GM18909 (cell line): ENCODE data around the gene TBXAS1.
A peak's percentile ranks its signal among the peaks of the same experiment; 100 is the strongest.
"Not testable (repeated sequence)": the region's sequence is repeated elsewhere in the genome, so short reads cannot be mapped to it uniquely, and the experiment has no call there.

Experiments used
- ATAC-seq: cut with Tn5 transposase; IDR thresholded peaks from one replicate; pipeline ENCODE4 v1.9.1; 2021; ENCODE audit warnings: mild to moderate bottlenecking; ENCODE audit not compliant: unreplicated experiment, poor library complexity

The TBXAS1 gene

DNA sequence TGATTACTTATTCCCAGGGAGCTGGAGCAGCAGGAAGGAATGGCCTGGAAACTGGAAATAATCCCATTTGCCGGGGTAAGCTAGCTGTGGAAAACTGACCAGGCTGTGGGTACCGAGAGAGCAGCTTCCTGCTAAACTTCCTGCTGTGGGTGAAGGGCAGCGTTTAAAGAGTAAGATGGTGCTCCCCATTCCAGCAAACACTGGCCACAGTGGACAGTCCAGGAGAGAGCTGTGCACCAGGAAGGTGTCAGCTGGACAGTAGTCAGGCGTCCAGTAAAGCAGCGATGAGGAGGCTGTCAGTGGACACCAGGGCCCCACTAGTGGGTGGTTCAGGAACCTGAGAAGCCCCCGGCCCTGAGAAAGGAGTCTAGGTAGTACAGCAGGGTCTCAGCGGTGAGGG, 55.4 kb downstream of the TBXAS1 start:
- no peak for ATAC-seq

DNA sequence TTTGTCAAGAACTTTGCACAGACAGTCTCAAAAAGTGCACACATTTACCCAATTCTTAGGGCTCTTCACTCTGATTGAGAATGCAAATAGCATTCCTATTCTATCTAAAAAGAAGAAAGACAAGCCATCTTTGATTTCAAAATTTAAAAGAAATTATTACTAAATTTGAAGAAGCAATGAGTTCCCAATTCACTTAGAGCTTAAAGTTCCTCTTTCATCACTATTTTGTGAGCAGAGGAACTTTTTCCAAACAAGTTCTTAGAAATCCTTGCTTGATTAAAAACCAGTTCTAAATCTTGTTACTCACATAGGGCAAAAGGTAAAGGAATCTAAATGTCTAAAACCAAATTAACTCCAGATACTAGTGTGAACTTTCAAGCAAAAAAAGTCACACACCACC, 56.4 kb downstream of the TBXAS1 start:
- ATAC-seq, result no peak

DNA sequence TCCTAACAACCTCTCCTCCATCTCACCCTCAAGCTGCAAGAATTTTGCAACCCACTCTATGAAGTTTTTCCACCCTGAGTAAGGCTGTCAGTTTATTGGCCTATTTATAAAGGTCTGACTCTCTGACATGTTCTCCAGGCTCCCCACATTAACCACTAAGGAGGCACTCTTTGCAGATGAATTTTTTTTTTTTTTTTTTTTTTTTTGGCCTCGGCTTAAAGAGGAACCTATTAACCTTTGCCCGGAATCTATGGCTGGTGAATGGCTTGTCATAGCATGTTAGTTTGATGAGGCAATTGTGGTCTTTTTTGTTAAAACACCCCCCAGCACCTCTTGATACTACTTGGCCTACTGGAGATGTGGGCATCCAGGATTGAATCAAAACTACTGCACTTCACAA, 57.1 kb downstream of the TBXAS1 start:
- ATAC-seq, result peak; percentile 55

DNA sequence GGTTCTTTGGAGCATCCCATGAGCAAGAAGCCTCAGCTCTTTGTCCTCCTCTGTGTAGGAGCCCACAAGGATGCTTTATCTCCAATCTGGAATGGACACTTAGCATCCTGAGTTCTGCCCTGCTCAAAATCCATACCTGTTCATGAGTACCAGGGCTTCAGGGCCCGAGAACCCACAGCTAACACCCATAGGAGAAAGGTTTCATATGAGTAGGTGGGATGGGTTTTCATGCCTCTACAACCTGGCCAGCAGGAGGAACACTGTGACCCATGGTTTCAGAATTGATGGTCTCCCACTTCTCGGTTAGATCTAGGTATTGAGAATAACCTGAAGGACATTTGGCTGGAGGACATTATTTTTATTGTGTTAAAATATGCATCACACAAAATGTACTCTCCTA, 57.8 kb downstream of the TBXAS1 start:
- no peak for ATAC-seq

DNA sequence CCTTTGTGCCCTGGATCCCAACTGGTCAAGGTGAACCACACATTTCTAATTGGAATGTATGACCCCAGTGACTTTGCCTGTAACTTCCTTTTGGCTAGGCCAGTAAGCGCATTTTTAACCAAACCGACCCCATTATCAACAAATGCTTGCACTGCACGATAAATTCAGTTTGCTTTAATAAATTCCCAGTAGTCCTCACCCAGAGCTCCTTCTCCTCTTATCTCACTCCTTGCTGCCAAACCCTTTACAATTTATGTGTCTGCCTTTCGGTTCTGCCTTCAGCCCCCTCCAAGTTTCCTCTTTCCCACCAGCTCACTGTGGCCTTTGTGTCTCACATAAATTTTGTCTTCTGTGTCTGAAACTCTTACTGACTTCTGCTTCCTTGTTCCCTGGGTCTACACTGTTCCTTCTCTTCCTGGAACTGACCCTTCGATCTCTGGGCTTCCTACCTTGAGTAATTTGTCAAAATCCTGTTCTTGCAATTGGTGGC, 59.0 kb downstream of the TBXAS1 start:
- no peak for ATAC-seq

DNA sequence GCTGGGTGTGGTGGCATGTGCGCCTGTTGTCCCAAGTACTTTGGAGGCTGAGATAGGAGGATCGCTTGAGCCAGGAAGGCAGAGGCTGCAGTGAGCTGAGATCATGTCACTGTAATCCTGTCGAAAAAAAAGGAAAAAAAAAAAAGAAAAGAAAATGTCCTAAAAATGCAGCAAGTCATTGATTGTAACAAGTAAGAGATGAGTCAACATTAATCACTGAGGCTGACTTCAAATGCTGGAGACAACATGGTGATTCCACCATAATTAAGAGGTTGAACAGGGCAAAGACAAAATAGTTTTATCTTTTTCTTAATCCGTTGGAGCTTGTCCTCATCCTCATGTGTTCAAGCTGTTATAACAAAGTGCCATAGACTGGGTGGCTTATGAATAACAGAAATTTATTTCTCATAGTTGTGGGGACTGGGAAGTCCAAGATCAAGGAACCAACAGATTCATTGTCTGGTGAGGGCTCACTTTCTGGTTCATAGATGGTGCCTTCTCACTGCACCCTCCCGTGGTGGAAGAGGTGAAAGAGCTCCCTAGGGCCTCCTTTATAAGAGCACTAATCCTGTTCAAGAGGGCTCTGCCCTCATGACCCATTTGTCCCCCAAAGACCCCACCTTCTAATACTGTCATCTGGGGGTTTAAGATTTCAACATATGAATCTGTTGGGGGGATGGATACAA, 60.3 kb downstream of the TBXAS1 start:
- ATAC-seq, result no peak

DNA sequence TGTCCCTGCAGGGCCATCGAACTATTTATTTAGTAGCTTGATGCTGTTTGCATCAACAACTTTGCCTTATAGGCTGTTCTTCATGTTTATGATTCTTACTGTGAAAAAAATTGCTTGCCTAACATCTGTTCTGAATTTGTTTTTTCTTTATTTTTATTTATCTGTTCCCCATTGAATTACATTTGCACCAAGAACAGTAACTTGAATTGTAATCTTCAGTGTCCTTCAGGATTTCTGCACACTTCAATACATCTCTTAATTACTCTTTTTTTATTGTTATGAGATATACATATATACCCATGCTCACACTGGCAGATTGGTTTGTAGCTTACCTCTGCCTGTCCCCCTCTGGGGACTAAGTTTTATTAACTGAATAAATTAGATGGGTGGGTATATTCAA, 64.4 kb downstream of the TBXAS1 start:
- peak; percentile 16 for ATAC-seq

DNA sequence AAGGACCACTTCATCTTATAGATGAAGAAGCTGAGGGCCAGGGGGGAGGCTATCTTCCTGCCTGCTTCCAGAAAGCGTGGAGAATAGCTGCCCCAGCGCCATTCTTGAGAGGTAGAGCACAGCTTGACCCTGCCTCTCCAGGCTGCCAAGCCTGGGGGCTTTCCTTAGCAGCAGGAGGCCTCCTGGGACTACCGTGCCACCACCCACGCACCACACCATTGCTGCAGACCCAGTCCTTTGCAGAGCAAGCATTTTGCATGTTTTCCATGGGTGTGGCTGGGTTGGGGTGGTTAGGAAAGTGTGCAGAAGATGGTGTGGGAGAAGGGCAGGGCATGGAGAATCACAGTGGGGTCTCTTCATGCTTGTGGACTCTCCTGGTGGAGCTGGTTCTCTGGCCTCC, 64.9 kb downstream of the TBXAS1 start:
- peak; percentile 80 for ATAC-seq

DNA sequence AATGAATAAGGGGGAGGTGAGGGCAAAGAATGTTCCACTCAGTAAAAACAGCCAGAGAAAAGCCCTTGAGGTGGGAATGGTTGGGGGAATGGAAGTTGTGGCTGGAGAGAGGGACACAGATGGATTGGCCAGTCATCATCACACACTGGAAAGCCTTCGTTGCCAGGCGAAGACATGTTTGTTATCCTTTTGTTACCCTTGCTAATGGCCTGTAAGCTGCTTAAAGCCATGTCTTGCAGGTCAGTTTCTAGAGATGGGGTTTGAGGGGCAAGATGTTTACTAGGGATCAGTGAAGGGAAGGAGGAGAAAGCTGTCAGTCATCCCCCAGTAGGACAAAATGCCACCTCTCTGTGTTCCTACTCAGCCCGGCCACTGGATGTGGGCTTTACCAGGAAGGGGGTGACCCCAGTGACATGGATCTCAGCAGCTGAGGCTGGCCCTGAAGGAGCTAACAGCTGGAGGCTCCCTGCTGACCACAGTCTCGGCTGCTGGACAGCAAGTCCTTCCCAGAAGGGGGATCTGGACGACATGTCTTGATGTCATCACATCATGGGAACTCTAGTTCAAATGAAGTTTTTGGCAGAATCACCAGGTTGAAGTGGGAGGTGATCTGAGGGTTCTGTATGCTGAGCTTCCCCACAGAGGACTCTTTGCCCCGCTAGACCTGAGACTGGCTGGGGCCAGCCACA, 66.2 kb downstream of the TBXAS1 start:
- no peak for ATAC-seq

DNA sequence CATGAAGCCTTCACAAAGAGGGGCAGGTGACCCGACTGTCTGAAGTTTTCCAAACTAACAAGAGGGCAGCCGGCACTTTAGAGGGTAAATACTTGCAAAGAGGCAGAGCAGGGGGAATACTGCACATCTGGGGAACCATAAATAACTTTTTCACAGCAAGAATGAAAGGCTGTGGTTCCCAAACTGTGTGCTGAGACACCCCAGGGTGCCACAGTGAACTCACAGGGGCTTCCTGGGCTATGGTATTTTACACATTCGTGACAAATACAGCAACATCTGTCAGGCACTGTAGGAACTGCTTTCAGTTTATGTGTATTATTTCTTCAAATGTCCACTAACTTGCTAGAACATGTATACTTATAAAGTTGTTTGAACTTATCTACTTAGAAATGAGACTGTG, 67.2 kb downstream of the TBXAS1 start:
- no peak for ATAC-seq

DNA sequence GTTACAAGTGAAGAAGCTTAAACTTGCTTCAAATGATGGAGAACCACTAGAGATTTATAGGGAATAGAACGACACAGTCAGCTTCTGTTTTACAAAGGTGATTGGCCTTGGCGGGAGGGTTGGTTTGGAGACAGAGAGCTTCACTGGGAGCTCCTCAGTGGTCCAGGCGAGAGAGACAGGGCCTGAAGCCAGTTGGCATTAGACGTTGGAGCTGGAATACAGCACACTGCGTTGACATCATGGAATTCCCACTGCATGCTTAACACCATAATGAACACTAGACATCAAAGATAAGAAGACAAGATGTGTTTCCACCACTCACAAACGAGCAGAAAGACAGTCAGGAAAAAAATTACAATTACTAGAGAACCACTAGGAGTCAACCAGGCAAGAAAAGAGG, 67.8 kb downstream of the TBXAS1 start:
- ATAC-seq, result no peak

DNA sequence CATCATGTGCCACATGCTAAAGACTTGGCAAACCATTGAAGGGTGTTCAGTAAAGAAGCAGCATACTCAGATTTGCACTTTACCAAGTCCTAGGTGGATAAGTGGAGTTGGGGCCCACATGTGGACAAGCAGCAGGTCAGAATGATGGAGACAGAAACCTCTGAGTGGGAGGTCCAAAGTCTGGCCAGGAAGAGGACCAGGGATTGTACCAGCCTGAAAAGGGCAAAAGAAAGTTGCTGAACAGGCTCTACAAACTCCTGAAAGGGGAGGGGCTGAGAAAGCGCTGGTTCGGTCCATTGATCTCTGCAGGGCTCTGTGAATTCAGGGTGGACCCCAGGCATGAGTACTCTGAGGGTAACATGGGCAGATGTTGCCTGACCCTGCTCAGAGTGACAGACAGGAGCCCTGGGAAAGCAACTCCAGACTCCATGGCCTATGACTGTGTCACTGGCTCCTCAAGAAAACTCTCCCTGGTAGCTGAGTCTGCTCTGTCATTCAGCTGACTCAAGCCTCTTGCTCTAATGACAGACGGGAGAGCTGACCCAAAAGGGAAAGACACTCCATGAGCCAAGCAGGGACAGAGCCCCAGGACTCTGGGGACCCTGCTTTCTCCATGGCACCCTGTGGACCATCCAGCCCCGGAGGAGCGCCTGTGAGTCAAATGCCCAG, 68.5 kb downstream of the TBXAS1 start:
- no peak for ATAC-seq

DNA sequence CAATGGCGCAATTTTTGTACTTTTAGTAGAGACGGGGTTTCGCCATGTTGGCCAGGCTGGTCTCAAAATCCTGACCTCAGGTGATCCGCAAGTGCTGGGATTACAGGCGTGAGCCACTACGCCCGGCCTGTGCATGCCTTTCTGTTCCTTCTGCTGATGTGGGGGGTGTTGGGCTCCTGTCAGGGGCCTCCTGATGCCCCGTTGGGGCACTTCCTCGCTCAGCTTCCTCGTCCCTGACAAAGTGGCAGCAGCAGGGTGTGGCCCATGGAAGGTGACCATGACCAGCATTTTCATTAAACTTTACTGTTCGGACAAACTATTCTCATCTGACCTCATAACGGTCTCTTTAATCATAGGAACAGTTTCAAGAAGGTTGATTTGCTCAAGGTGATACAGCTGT, 69.4 kb downstream of the TBXAS1 start:
- ATAC-seq, result no peak

DNA sequence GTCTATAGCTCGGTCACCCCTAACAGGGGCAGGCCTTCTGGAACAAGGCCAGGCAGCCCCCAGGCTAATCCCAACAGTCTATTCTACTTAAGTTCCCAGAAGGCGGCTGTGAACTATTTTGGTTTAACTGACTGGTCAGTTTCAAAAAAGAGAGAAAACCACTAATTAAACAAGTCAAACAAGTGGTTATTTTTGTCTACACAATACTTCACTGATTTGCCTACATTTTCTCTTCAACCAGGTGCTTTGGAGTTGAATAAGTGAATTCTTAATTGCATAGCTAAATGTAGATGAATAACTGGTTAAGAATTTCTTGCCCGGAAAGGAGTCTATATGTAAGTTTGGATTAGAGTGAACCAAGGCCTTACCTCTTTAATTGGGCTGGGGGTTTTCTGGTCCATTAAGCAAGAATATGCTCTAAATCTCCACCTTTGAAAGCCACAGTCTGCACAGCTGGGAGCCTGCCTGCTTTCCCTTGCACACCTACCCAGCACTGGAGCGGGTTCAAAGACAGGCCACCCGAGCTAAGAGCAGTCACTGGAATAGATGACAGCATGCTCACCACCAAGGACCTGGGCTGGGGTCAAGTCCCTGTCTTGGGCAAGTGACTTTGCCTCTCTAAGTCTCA, 70.4 kb downstream of the TBXAS1 start:
- no peak for ATAC-seq

DNA sequence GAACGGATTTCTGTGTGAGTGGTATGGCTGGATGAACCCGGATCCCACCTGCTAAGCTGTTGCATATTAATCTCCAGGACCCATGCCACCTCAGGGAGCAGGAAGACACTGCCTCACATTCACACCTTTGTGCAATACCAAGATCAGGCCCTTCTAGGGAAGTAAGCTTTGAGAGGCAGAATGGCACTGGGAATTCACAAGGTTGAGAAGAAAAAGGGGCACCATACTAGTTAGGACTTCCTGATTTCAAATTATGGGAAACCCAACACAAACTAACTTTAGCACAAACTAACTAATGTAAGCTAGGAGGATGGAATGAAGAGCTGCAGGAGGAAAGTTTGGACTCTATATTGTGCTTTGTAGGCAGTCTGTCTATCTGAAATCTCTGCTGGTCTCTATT, 71.3 kb downstream of the TBXAS1 start:
- ATAC-seq, result no peak

DNA sequence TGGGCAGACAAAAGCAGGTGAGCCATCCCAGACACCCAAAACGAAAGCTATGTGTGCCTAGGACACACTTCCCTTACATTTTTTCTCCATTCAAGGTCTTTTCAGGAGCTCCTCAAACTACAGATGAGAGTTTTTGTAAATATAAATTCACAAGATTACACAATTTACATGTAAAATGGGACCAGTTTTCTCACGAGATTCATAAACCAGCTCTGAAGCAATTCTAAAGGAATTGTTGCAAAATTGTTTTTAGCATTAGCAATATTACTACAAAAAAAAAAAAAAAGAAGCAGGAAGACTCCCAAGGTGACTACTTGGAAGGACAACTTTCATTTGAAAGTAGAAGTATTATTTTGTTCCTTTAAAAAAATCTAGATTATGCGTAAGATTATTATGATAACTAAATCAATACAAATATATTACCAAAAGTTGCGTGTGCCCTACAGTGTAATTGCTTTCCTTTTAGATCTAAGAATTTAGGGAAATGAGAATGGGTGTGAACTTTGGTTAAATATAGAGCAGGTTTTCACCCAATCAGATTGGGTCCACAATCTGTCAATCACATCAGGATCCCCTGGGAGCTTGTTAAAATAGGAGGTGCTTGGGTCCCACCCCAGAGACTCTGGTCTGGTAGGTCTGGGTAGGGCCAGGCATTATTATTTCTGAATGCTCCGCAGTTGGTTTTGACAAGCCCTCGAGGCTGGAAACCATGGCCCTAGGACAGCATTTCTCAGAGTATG, 72.2 kb downstream of the TBXAS1 start:
- no peak for ATAC-seq

DNA sequence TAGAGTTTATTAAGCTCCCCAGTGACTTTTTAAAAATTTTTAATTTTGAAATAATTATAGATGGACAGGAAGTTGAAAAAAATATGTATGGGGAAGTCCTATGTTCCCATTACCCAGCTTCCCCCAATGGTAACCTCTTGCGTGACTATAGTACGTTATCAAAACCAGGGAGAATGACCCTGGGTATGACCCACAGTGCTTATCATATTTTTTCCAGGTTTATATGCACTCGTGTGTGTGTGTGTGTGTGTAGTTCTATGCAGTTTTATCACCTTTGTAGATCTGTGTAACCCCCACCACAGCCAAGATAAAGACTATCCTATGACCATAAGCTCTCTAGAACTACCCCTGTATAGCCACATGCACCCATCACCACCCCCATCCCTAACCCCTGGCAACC, 72.8 kb downstream of the TBXAS1 start:
- ATAC-seq, result no peak

DNA sequence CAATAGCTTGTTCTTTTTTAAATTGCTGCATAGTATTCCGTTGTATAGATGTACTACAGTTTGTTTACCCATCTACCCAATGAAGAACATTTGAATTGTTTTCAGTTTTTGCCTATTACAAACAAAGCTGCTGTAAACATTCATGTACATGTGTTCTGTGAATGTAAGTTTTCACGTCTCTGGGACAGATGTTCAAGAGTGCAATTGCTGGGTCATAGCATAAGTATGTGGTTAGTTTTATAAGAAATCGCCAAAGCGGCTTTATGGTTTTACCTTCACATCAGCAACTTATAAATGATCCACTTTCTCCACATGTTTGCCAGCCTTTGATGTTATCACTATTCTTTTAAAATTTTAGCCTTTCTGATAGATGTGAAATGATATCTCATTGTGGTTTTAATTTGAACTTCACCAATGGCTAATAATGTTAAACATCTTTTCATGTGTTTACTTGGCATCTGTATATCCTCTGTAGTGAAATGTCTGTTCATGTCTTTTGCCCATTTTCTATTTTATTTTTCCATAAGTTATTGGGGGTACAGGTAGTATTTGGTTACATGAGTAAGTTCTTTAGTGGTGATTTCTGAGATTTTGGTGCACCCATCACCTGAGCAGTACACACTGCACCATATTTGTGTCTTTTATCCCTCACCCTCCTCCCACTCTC, 73.5 kb downstream of the TBXAS1 start:
- no peak for ATAC-seq

DNA sequence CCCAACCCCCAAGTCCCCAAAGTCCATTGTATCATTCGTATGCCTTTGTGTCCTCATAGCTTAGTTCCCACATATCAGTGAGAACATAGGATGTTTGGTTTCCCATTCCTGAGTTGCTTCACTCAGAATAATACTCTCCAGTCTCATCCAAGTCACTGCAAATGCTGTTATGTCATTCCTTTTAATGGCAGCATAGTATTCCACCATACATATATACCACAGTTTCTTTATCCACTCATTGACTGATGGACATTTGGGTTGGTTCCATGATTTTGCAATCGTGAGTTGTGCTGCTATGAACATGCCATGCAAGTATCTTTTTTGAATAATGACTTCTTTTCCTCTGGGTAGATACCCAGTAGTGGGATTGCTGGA, 74.0 kb downstream of the TBXAS1 start:
- ATAC-seq, result not testable (repeated sequence)

DNA sequence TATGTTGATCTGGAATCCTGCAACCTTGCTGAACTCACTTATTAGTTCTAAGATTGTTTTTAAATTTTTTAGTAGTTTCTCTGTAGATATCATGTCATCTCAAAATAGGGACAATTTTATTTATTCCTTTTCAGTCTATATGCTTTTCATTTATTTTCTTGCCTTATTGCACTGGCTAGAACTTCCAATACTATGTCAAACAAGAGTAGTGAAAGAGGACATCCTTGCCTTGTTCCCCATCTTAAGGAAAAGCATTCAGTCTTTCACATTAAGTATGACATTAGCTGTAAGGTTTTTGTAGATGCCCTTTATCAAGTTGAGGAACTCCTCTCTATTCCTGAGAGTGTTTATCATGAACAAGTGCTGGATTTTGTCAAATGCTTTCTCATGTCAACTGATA, 77.8 kb downstream of the TBXAS1 start:
- no peak for ATAC-seq
